ENCODE measurements around the gene COMMD6.
"Not testable (repeated sequence)": the region's sequence is repeated elsewhere in the genome, so short reads cannot be mapped to it uniquely, and the experiment has no call there.

Gene COMMD6

DNA sequence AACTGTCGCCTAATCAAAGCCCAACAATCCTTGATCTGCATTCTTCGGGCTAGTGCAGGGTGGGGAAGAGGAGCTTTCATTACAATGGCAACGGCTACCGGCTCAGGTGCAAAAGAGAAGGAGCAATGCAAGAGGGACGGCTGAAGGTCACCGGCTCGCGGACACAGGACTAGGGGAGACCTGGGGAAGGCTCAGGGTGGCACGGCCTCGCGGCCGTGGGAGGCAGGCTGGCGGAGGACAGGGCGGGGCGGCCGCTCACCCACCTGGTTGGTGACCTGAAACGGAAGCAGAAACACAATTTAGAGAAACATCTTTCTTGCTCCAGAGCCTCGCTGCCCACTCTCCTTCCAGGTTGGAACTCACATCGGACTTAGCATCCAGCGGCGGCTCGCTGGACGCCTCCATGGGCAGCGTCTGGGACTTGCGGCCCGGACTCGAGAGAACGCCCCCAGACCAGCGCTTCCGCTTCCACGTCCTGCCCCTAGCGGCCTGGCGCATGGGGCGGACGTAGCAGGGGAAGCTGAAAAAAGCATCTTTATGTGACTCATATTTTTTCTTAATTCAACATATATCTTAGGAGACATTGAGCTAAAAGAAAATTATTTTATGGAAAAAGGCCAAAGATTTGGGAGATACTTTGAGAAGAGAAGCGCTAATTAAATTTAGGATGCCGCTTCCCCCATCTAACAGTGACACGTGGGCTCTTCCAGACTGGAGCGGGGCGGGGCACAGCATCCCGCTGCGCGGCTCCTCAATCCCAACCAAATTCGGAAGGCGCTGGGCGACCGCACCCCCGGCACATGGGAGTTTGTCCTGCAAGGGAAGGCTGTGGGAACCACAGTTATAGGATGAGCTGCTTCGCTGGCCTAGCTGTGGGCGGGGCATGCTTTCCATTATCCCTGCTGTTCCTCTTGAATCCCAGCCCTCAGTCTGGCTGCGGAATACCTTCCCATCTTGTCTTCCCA is at the start of gene COMMD6:
Gene COMMD6, minus strand, starts transcription at position 441 of the 965 bp plus-strand sequence. Its CDS starts 36 bp downstream, at position 405.
- peak; percentile 54 for DNase-seq

DNA sequence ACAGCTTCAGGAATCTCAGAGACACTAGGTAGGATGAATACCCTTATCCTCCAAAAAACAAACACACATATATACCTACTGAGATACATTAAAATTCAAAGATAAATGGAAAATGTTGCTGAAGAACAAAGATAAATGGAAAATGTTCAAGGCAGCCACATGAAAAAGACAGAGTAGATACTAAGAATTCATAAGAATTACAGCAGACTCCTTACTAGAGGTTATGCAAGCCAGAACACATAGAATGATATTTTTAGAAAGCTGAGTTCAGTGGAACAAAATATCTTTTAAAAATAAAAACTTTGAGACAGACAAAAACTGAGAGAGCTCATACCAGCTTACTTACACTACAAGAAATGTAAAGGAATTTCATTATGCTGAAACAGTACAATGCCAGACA is 47.5 kb upstream of the COMMD6 start:
- DNase-seq = no peak

DNA sequence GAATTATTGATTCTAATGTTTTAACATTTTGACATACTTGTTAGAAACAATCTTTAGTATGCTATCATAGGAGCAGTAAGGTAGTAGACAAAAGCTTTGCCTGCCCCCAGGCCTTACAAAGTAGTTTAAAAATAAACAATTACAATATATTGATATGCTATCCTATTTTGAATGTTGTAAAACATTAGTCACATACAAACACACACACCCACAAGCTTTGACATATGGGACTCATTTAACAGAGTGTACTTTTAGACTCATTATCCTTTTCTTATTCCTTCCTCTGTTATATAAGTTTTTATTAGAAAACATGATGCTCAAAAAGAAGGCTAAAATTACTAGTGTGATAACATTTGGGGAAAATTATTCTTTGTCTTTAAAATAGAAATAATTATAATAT is 45.5 kb upstream of the COMMD6 start:
- DNase-seq = no peak

DNA sequence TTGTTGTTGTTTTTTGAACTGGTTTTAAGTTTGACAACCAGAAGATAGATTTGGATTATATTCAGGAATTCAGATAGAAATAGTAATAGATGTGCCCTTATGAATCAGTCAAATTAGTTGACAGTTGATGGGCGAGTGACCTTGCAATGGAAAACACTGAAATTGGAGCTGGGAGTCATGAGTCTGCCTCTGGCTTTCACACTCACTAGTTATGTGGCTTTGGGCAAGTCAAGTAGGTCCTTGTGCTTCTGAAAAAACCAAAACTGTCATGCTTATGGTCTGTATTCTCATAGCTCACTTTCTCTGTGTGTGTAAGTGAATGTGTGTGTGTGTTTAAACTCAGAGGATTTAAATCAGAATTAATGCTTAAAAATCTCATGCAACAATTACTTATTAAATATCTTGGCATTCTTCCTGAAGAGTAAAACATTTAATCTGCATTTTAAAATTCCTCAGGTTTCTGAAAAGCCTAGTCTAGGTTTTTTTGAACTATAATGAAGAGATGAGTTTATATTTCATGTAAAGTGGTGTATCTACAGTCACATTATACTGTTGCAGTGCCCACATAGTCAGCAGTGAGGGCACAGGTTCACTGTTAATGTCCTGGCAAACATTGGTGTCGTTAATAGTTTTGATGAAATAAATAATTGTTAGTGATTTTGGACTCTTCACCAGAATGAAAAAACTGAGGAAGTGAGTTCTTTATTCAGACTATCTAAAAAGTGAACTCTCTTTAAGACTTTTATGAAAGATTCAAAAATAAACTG is 44.4 kb upstream of the COMMD6 start:
- no peak for DNase-seq

DNA sequence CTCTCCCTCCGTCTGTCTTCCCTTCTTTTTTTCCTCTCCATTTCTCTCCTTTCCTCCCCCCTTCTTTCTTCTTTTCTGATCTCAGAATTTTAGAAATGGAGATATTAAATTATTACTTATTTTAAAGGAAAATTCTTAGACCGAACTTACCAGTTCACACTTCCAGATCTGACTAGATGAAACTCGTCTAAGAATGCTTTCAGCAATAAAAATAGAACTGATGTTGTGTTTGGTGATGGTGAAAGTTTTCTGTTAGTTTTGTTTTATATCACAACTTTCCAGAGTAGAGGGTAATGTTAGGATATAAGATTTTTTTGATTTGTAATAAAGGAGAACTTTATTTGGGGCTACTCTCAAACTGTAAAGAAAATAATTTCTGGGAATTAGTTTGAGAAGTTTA is 41.9 kb upstream of the COMMD6 start:
- DNase-seq = no peak

DNA sequence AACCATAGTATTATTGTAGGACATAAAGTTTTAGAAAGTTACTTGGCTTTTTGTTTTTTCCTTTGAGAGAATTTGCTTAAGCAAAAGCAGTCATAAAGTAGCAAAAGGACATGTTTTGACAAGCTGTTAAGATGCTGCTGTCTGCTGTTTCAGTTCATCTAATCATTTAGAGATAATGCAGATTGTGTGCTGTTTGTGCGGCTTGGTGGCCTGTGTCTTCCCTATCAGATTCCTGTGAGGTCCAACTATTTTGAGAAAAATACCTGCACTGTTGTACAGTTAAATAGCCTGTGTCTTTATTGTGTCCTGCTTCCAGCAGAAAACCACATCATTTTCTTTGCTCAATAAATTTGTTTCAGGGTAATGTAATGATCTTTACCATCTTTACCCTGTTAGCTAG is 31.9 kb upstream of the COMMD6 start:
- no peak for DNase-seq

DNA sequence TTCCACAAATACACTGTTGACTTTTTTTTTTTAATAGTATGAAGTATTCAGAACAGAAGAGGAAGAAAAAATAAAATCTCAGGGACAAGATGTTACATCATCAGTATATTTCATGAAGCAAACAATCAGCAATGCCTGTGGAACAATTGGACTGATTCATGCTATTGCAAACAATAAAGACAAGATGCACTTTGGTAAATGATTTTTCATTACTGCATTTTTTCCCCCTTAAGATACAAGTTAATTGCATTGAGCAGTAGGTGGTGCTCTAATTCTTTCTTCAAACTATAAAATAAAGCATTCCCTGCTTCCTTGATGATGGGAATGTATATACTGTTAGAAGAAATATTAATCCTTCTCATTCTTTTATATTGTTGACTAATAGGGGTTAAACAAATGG is 29.0 kb upstream of the COMMD6 start:
- no peak for DNase-seq

DNA sequence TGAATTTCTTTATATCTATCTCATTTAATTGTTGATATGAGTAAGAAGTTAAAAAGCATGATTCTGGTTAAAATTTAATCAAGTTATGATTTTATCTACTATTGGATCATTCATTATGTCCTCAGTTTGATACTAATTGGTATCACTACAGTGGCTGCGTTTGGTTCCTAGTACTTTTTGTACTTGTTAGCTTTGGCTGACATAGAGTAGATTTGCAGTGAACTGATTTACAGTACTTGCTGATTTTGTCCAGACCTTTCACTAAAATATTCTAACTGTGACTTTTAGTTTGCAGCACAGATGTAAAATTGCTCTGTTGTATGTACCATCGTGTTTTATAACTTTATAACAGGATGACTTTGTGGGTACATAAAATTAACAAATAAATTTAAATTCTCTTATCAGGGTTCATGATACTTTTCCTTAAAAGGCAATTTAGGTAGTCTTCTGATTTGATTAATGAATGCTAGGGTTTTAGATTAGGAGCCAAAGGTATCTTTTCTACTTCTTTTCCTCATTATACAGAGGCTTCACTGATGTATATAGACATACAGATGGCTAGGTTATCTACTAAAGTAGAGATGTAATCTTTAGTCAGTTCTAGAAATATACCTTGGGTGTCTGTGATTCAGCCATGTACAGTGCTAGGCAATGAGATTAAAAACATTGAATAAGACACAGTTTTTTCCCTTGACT is 20.7 kb upstream of the COMMD6 start:
- DNase-seq = no peak

DNA sequence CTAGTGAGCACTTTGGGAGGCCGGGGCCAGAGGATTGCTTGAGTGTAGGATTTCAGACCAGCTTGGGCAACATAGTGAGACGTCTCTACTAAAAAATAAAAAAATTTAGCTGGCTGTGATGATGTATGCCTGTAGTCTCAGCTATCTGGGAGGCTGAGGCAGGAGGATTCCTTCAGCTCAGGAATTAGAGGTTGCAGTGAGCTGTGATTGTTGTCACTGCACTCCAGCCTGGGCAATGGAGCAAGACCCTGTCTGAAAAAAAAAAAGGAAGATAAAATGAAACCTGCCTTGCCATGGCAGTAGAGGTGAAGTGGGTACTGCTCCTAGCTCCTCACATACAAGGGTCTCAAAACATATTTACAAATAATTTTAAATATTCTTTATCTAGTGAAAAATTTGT is 19.3 kb upstream of the COMMD6 start:
- no peak for DNase-seq

DNA sequence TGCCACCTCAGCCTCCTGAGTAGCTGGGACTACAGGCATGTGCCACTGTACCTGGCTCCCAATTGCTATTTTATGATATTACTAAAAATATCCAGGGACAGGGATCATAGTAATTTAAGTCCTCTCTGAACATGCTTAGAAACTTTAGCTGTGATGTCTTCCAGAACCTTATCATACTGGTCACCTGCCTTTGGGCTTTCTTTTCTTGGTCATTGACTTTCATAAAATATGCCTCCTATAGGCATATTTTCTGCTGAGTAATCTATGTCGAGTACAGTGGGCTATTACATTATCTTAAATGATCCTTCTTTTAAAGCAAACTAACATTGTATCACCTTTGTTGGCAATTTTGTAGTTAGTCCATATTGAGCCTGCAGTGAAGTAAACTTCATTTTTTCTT is 18.2 kb upstream of the COMMD6 start:
- DNase-seq = no peak

DNA sequence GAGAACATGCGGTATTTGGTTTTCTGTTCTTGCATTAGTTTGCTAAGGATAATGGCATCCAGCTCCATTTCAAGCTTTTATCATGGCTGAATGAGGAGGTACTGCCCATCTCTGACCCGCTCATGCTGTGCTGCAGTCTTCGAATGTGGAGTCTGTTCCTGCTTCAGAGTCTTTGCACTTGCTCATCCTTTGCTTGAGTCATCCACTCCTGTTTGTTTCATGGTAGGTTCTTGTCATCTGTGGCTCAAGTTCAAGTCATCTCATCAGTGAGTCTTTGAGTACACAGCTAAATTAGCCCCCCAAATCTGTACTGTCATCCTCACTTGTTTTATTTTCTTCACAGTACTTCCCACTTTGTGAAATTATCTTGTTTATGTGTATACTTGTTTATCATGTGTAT is 17.3 kb upstream of the COMMD6 start:
- no peak for DNase-seq

DNA sequence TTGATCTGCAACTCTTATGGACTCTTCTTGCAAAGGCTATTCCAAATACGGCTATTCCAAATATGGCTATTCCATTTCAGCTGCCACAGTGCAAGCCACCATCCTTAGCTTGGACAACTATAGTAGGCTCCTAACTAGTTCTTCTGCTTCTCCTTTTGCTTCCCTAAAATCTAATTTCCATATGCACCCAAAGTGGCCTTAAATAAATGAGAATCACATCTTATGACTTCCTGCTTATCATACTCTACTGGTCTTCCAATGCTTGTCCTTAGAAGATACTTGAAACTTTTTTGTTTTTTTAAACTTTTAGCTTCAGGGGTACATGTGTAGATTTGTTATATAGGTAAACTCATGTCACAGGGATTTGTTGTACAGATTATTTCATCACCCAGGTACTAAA is 16.8 kb upstream of the COMMD6 start:
- DNase-seq = no peak

DNA sequence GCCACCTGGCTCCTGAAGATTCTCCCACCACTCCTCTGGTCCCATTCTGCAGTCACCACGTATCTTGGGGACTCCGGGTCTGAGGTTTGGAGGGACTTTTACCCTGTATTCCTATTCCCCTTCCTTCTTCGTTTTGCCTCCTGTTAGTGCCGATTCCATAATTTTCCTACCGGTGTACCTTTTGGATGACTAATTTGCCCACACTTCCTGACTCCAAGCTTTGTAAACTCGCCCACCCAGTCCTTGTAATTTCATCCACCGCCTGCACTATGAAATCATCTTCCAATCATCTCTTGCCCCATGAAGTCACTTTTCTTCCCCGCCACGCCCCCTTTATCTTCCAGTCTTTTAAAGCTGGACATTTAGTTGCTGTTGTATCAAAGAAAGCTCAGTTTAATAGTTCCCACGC is 12.5 kb upstream of the COMMD6 start:
- no peak for DNase-seq

DNA sequence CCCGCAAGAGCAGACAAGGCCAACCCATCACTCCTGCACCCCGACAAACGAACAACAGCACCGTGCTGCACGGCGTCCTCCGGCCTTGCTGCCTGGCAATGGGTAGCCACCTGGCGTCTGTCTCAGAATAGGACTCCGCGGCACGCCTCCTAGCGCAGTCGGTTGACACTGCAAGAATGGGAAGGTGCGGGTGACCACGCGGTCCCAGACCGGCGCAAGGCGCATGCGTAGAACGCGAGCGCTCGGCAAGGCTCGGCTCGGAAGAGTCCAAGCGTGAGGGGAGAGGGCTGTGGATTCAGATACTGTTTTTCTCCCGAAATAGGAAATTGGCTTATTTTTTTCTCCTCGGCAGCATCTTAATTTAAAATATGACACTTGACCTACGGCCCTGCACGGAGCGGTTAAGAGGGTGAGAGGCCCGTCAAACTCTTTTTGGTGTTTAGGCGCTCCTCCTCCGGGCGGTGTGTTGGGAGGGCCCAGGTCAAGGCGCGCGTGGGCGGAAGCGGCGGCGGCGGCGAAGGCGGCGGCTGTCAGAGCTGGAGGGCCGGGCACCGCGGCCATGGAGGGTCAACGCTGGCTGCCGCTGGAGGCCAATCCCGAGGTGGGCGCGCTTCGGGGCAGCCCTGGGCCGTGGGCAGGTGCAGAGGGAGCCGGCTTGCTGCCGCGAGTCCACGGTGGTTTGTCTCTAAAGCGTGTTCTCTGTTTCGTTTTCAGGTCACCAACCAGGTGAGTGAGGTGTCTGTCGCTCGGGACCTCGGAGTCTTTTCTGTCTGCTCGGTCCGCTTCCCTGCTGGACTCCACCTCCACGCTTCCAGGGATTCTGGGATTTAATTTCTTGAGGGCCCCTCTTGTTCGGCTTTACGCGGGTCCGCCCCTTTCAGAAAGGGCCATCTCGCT is 11.9 kb upstream of the COMMD6 start, which contains the start of gene UCHL3:
Gene UCHL3, plus strand, starts transcription at position 530 of the 897 bp plus-strand sequence. Its CDS starts 30 bp downstream, at position 560.
- DNase-seq = peak; percentile 55

DNA sequence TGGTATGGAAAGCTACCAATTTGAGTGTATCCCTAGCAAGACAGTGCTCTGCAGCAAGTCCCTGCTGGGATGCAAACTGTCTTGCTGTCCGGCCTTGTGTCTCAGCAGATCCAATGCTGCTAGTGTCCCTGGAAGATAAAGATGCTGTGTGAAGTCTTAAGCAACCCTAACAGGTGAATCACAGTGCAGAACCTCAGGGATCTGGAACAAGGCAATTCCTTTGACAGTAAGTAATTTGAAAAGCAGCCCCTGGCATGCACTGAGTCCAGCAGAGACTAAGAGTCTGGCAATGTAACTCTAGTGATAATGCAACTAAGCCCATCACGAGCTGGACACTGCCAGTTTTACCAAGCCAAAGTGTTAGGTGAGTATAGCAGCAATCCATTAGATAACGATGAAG is 10.3 kb upstream of the COMMD6 start:
- no peak for DNase-seq

DNA sequence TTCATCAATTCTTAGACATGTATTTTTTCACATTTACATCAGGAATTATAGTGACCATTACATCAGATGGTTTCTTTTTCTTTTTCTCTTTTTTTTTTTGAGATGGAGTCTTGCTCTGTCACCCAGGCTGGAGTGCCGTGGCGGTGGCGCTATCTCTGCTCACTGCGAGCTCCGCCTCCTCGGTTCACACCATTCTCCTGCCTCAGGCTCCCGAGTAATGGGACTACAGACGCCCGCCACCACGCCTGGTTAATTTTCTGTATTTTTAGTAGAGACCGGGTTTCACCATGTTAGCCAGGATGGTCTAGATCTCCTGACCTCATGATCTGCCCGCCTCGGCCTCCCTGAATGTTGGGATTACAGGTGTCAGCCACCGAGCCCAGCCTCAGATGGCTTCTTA is 7.7 kb upstream of the COMMD6 start:
- not testable (repeated sequence) for DNase-seq

DNA sequence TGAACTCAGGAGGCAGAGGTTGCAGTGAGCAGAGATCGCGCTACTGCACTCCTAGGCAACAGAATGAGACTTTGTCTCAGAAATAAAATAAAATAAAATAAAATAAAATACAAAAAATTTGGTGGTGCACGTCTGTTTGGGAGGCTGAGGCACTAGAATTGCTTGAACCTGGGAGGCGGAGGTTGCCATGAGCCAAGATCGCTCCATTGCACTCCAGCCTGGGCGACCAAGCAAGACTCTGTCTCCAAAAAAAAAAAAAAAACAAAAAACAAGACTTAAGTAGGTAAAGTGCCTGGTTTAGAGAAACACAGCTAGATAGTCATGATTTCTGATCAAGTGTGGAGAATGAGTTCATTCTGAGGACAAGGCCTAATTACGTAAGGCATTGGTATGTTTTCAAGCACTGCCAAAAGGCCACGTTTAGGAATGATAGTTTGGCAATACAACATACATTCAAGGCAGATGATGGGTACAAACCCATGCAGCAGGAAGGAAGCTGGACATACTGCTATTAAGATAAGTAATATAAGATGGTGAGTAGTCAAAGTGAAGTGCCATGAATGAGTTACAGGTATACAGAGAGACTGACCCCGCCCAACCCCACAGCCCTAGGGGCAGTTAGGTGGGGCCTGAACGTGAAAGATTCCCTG is 7.2 kb upstream of the COMMD6 start:
- DNase-seq = no peak

DNA sequence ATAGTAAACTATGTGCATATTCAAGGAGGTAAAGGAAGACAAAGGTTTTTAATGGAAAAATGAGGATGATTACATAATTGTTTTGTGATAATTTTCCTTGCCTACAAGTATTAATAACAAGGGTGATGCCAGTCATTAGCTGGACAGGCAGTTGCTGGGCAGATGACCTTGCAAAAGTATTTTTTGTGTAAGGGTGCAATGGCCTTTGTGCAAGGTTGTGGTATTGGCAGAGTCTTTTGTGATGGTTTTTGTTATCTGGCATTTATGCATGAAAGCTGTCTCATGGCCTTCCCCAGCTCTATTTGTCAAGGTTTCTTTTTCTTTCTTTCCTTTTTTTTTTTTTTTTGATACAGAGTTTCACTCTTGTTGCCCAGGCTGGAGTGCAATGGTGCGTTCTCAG is 4.3 kb upstream of the COMMD6 start:
- no peak for DNase-seq

DNA sequence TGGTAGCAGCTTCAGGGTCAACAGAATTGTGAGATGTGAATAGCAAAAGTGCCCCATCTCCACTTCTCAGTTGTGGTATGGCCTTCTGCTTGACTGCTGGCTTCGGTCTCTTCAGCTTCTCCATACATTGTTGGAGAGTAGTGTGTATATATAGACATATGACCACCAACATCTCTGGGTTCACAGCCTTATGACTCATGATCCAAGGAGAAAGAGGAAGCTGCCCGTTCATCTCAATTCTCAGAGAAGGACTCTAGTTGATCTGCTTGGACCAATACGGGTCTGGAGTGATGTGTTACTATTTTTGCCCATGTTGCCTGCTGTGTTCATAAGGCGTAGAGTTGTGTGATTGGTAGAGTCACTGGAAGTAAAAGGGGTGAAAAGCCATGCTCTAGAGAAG is 3.6 kb upstream of the COMMD6 start:
- DNase-seq = no peak

DNA sequence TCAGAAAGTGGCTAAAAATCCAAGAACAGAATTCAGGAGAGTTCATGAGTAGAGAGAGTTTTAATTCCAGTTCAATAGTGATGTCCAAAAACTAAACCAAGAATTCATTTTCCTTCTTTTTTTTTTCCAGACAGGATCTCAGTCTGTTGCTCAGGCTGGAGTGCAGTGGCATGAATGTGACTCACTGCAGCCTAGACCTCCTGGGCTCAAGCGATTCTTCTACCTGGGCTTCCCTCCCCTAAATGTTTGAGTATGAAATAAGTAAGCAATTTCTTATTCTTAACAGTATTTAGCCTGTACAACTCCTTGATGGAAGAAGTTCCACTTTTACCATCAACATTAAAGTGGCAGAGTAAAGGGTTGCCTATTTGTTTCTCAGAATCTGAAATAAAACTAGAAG is 3.8 kb downstream of the COMMD6 start:
- no peak for DNase-seq

DNA sequence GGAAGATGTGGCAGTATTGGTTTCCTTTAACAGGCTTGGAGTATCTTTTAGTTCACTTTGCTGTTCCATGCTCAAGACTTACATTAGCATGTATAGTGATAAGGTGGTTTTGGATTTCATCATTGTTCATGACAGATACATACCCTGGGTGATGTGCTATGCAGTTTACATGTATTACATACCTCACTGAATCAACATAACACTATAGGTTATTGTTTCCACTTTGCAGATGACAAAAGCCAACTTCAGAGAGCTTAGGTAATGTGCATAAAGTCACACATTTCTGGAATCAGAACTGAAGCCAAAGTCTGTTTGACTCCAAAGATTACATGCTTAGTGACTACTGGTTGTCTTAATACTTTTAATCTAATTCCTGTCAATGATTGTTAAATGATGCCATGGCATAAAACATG is 7.1 kb downstream of the COMMD6 start:
- DNase-seq = no peak

DNA sequence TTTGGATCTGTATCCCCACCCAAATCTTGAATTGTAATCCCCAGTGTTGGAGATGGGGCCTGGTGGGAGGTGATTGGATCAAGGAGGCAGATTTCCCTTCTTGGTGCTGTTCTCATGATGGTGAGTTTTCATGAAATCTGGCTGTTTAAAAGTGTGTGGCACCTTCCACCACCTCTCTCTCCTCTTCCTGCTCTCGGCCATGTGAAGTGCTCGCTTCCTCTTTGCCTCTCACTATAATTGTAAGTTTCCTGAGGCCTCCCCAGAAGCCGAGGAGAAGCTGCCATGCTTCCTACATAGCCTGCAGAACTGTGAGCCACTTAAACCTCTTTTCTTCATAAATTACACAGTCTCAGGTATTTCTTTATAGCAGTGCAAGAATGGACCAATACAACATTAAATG is 15.7 kb downstream of the COMMD6 start:
- DNase-seq = no peak
